HG02973 (cell line): ENCODE measurements around the gene ARMC7.

ENCODE experiments used
- ATAC-seq: cut with Tn5 transposase; IDR thresholded peaks from one replicate; pipeline ENCODE4 v1.9.1; 2021; ENCODE audit warnings: moderate library complexity; ENCODE audit not compliant: unreplicated experiment

Gene ARMC7

GRCh38 chr17:75077496-75078283 is 32.1 kb upstream of the ARMC7 start:
- ATAC-seq, result peak; percentile 34

GRCh38 chr17:75078284-75079022 is 31.3 kb upstream of the ARMC7 start:
- ATAC-seq, result peak; percentile 40

GRCh38 chr17:75079023-75079373 is 30.8 kb upstream of the ARMC7 start:
- ATAC-seq, result no peak

GRCh38 chr17:75081611-75082540 is 27.9 kb upstream of the ARMC7 start:
- ATAC-seq, result no peak

- ATAC-seq, result no peak
Measured at GRCh38 chr17:75082683-75083082, 27.1 kb upstream of the ARMC7 start.

GRCh38 chr17:75084039-75084660 is 25.6 kb upstream of the ARMC7 start:
- ATAC-seq, result no peak

- ATAC-seq, result no peak
Measured at GRCh38 chr17:75086496-75087181, 23.1 kb upstream of the ARMC7 start.

GRCh38 chr17:75087182-75087557 is 22.6 kb upstream of the ARMC7 start:
- ATAC-seq, result no peak

- peak; percentile 45 for ATAC-seq
Measured at GRCh38 chr17:75087558-75088453, 22.0 kb upstream of the ARMC7 start, which contains the start of gene SLC16A5. SLC16A5 (plus strand) TSS chr17:75087954; CDS start chr17:75093637, 5,683 bp downstream.

- no peak for ATAC-seq
Measured at GRCh38 chr17:75088465-75089417, 21.0 kb upstream of the ARMC7 start.

- ATAC-seq, result no peak
Measured at GRCh38 chr17:75090871-75091854, 18.6 kb upstream of the ARMC7 start.

GRCh38 chr17:75091855-75092327 is 17.9 kb upstream of the ARMC7 start:
- ATAC-seq, result no peak

- ATAC-seq, result no peak
Measured at GRCh38 chr17:75093548-75094158, 16.1 kb upstream of the ARMC7 start.

GRCh38 chr17:75094871-75095399 is 14.8 kb upstream of the ARMC7 start:
- ATAC-seq, result no peak

GRCh38 chr17:75096082-75096625 is 13.6 kb upstream of the ARMC7 start:
- ATAC-seq, result no peak

- no peak for ATAC-seq
Measured at GRCh38 chr17:75097865-75098264, 11.9 kb upstream of the ARMC7 start.
